DOHH2 (cell line): ENCODE results near the gene SPACA1.

ENCODE experiments used
- EZH2phosphoT487 ChIP-seq: fragments of 200-600 bp; sonication (generic); IDR thresholded peaks from 2 replicates; pipeline ENCODE4 v1.6.1; 2017; ENCODE audit warnings: borderline replicate concordance, mild to moderate bottlenecking, antibody characterized with exemption, low read length, moderate library complexity, mixed read lengths
- TF ChIP-seq, protein P1 (sequence below): fragments of 200-600 bp; sonication (generic); IDR thresholded peaks from one replicate; pipeline ENCODE4 v1.5.1; 2014; ENCODE audit warnings: antibody characterized with exemption, mild to moderate bottlenecking, low read depth, low read length; ENCODE audit not compliant: poor library complexity, severe bottlenecking

DNA sequence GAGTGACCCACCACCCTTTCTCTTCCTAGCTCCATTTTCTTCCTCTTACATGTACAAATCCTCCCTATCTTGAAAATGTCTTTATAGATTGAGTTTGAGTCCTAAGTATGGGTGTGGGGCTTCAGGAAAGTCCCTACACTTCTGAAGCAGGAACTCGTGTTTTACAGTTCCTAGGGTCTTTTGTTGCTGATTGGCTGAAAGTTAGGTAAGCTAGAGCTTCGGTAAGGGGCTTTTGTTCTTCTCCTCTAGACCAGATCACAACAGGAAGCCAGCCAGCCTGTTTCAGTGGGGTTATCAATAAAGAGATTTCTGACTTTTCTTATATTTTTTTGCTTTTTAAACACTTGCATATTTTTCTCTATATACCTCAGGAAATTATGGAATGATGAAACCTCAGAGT lies 67.2 kb downstream of the SPACA1 start:
- TF ChIP-seq, protein P1, sequence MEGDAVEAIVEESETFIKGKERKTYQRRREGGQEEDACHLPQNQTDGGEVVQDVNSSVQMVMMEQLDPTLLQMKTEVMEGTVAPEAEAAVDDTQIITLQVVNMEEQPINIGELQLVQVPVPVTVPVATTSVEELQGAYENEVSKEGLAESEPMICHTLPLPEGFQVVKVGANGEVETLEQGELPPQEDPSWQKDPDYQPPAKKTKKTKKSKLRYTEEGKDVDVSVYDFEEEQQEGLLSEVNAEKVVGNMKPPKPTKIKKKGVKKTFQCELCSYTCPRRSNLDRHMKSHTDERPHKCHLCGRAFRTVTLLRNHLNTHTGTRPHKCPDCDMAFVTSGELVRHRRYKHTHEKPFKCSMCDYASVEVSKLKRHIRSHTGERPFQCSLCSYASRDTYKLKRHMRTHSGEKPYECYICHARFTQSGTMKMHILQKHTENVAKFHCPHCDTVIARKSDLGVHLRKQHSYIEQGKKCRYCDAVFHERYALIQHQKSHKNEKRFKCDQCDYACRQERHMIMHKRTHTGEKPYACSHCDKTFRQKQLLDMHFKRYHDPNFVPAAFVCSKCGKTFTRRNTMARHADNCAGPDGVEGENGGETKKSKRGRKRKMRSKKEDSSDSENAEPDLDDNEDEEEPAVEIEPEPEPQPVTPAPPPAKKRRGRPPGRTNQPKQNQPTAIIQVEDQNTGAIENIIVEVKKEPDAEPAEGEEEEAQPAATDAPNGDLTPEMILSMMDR: no peak
- TF ChIP-seq EZH2phosphoT487: no peak
